ENCODE measurements around the gene UBA52. TPM values are rescaled to one million over a fixed set of nuclear protein-coding genes. Genes with fewer than 3 reads are reported as not detected.

The UBA52 gene
- total RNA-seq, 1 donor from 2014 or later, result 1,121 TPM

- no peak for DNase-seq (ENCODE audit: low read depth in 2 of 2)
Observed at GRCh38 chr19:18551631-18552030, 20.0 kb upstream of the UBA52 start.

GRCh38 chr19:18557411-18558201 lies 14.1 kb upstream of the UBA52 start, which contains the start of gene KXD1:
Gene KXD1 (plus strand): TSS chr19:18557870. CDS start chr19:18562057, 4,187 bp downstream.
- peak; percentile 99 to 100 for DNase-seq (ENCODE audit: low read depth in 2 of 2)

- DNase-seq (ENCODE audit: low read depth in 2 of 2), result peak in 1 of 2 donors; percentile 20
Observed at GRCh38 chr19:18558202-18558555, 13.5 kb upstream of the UBA52 start.

GRCh38 chr19:18558604-18559003 lies 13.1 kb upstream of the UBA52 start:
- peak in 1 of 2 donors; percentile 18 for DNase-seq (ENCODE audit: low read depth in 2 of 2)

- DNase-seq (ENCODE audit: low read depth in 2 of 2), result no peak
Observed at GRCh38 chr19:18559685-18560084, 12.0 kb upstream of the UBA52 start.

- peak; percentile 31 to 84 for DNase-seq (ENCODE audit: low read depth in 2 of 2)
Observed at GRCh38 chr19:18562086-18562485, 9.6 kb upstream of the UBA52 start.

- no peak for DNase-seq (ENCODE audit: low read depth in 2 of 2)
Observed at GRCh38 chr19:18566953-18567352, 4.7 kb upstream of the UBA52 start.

- DNase-seq (ENCODE audit: low read depth in 2 of 2), result no peak
Observed at GRCh38 chr19:18568367-18568766, 3.3 kb upstream of the UBA52 start.

- no peak for DNase-seq (ENCODE audit: low read depth in 2 of 2)
Observed at GRCh38 chr19:18574691-18575291, 3.1 kb downstream of the UBA52 start.

GRCh38 chr19:18576383-18576782 lies 4.7 kb downstream of the UBA52 start:
- no peak for DNase-seq (ENCODE audit: low read depth in 2 of 2)

GRCh38 chr19:18577365-18577914 lies 5.8 kb downstream of the UBA52 start:
- no peak for DNase-seq (ENCODE audit: low read depth in 2 of 2)

GRCh38 chr19:18580311-18580710 lies 8.7 kb downstream of the UBA52 start:
- DNase-seq (ENCODE audit: low read depth in 2 of 2), result no peak

- no peak for DNase-seq (ENCODE audit: low read depth in 2 of 2)
Observed at GRCh38 chr19:18586306-18586705, 14.6 kb downstream of the UBA52 start.

- DNase-seq (ENCODE audit: low read depth in 2 of 2), result no peak
Observed at GRCh38 chr19:18587561-18587960, 15.9 kb downstream of the UBA52 start.

GRCh38 chr19:18587962-18588610 lies 16.4 kb downstream of the UBA52 start:
- DNase-seq (ENCODE audit: low read depth in 2 of 2), result no peak

GRCh38 chr19:18588611-18589379 lies 17.1 kb downstream of the UBA52 start, which contains the start of gene REX1BD:
Gene REX1BD (plus strand): TSS chr19:18588798. CDS start chr19:18588802, 4 bp downstream.
- DNase-seq (ENCODE audit: low read depth in 2 of 2), result peak; percentile 82 to 88

GRCh38 chr19:18589380-18590272 lies 18.0 kb downstream of the UBA52 start:
- DNase-seq (ENCODE audit: low read depth in 2 of 2), result peak; percentile 77 to 80

GRCh38 chr19:18590273-18591272 lies 18.9 kb downstream of the UBA52 start:
- DNase-seq (ENCODE audit: low read depth in 2 of 2), result peak in 1 of 2 donors; percentile 24

Data from lung microvascular endothelial cell (primary cell).